ENCODE data around the gene CCDC71. TPM values are rescaled to one million over a fixed set of nuclear protein-coding genes. Genes with fewer than 3 reads are reported as not detected.

Gene CCDC71
- total and polyA plus RNA-seq, 2 of the 13 experiments (the other 11 are each of a cell fraction or from before 2014, with no cell fraction given), result 9.7 to 14.3 TPM

DNA sequence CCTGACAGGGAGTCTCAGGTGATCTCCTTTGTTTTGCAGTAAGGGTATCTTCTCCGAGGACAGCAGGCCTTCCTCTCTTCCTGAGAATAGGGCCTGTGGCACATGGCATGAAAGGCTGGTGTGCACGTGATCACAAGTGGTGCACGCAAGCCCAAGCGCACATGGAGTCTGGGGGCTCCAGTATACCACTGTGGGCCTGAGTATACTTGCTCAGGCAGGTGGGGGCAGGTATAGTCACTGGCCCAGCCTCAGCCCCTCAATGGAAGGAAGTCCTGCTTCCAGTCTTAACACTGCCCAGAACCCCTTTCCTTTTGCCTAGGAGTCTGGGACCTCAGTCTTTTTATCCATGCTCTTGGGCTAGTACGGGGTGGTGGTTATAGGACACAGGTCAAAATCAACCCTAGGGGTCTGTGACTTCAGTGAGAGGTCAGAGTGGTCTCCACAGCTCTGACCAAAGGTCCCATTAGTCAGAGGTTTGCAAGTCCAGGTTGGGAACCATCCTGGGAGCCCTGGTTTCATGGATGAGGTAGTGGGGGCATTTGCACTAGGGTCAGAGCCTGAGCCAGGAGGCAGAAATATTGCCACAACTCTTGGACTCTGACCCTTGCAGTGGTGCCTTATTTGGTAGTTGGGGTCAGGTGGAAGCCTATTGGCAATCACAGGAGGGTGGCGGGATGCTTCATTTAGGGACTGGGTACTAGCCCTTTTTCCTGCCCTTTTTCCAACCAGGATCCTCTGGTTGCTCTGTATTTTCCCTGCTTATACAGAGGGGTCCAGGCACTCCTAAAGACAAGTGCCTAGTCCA, 823 bp upstream of the CCDC71 start (continued):
- TF ChIP-seq, protein P1, sequence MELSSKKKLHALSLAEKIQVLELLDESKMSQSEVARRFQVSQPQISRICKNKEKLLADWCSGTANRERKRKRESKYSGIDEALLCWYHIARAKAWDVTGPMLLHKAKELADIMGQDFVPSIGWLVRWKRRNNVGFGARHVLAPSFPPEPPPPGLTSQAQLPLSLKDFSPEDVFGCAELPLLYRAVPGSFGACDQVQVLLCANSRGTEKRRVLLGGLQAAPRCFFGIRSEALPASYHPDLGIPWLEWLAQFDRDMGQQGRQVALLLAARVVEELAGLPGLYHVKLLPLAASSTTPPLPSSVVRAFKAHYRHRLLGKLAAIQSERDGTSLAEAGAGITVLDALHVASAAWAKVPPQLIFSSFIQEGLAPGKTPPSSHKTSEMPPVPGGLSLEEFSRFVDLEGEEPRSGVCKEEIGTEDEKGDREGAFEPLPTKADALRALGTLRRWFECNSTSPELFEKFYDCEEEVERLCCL (CRISPR knock-in tag; IDR thresholded peaks at IDR 0.05; ENCODE audit: borderline replicate concordance), result 0 out of 2 replicates have a peak, but pooled peaks have one; percentile 29
- TF ChIP-seq ZNF569 (CRISPR knock-in tag; IDR thresholded peaks at IDR 0.05; ENCODE audit: borderline replicate concordance) (no peak), ZFP41 (CRISPR knock-in tag; IDR thresholded peaks at IDR 0.05; ENCODE audit: borderline replicate concordance) (no peak), ZNF746 (CRISPR knock-in tag; IDR thresholded peaks at IDR 0.05) (peak; percentile 25; the same call in 1 of the 2 replicates), SNAPC2 (CRISPR knock-in tag; IDR thresholded peaks at IDR 0.05) (no peak), MIER2 (CRISPR knock-in tag; IDR thresholded peaks at IDR 0.05) (no peak), NCOA5 (CRISPR knock-in tag; IDR thresholded peaks at IDR 0.05) (no peak), ZNF24 (IDR thresholded peaks at IDR 0.05) (no peak), ZFP82 (CRISPR knock-in tag; IDR thresholded peaks at IDR 0.05; ENCODE audit: borderline replicate concordance) (no peak), MAFF (IDR thresholded peaks at IDR 0.05; ENCODE audit: low read depth, low read length) (no peak), FOXC1 (CRISPR knock-in tag; IDR thresholded peaks at IDR 0.05; ENCODE audit: borderline replicate concordance) (no peak), FOXK1 (CRISPR knock-in tag; IDR thresholded peaks at IDR 0.05; ENCODE audit: borderline replicate concordance, low read depth) (no peak), POLR2AphosphoS5 (IDR thresholded peaks at IDR 0.05; ENCODE audit: low read depth, low read length) (peak; percentile 58), RBM22 (optimal IDR thresholded peaks at IDR 0.05; ENCODE audit: low read length) (no peak), RFX3 (CRISPR knock-in tag; IDR thresholded peaks at IDR 0.05) (no peak), ZNF224 (CRISPR knock-in tag; IDR thresholded peaks at IDR 0.05) (no peak), EEA1 (CRISPR knock-in tag; IDR thresholded peaks at IDR 0.05; ENCODE audit: borderline replicate concordance) (no peak), ZFP36L1 (CRISPR knock-in tag; IDR thresholded peaks at IDR 0.05) (no peak), SP4 (CRISPR knock-in tag; IDR thresholded peaks at IDR 0.05) (no peak), TBX2 (CRISPR knock-in tag; IDR thresholded peaks at IDR 0.05; ENCODE audit: borderline replicate concordance) (no peak), ATRX (CRISPR knock-in tag; IDR thresholded peaks at IDR 0.05; ENCODE audit: borderline replicate concordance) (no peak)
- TF ChIP-seq, protein P2, sequence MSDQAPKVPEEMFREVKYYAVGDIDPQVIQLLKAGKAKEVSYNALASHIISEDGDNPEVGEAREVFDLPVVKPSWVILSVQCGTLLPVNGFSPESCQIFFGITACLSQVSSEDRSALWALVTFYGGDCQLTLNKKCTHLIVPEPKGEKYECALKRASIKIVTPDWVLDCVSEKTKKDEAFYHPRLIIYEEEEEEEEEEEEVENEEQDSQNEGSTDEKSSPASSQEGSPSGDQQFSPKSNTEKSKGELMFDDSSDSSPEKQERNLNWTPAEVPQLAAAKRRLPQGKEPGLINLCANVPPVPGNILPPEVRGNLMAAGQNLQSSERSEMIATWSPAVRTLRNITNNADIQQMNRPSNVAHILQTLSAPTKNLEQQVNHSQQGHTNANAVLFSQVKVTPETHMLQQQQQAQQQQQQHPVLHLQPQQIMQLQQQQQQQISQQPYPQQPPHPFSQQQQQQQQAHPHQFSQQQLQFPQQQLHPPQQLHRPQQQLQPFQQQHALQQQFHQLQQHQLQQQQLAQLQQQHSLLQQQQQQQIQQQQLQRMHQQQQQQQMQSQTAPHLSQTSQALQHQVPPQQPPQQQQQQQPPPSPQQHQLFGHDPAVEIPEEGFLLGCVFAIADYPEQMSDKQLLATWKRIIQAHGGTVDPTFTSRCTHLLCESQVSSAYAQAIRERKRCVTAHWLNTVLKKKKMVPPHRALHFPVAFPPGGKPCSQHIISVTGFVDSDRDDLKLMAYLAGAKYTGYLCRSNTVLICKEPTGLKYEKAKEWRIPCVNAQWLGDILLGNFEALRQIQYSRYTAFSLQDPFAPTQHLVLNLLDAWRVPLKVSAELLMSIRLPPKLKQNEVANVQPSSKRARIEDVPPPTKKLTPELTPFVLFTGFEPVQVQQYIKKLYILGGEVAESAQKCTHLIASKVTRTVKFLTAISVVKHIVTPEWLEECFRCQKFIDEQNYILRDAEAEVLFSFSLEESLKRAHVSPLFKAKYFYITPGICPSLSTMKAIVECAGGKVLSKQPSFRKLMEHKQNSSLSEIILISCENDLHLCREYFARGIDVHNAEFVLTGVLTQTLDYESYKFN (CRISPR knock-in tag; conservative IDR thresholded peaks at IDR 0.05), result peak; percentile 51
- TF ChIP-seq, protein P3, sequence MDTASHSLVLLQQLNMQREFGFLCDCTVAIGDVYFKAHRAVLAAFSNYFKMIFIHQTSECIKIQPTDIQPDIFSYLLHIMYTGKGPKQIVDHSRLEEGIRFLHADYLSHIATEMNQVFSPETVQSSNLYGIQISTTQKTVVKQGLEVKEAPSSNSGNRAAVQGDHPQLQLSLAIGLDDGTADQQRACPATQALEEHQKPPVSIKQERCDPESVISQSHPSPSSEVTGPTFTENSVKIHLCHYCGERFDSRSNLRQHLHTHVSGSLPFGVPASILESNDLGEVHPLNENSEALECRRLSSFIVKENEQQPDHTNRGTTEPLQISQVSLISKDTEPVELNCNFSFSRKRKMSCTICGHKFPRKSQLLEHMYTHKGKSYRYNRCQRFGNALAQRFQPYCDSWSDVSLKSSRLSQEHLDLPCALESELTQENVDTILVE (CRISPR knock-in tag; IDR thresholded peaks at IDR 0.05), result no peak
- TF ChIP-seq, protein P4, sequence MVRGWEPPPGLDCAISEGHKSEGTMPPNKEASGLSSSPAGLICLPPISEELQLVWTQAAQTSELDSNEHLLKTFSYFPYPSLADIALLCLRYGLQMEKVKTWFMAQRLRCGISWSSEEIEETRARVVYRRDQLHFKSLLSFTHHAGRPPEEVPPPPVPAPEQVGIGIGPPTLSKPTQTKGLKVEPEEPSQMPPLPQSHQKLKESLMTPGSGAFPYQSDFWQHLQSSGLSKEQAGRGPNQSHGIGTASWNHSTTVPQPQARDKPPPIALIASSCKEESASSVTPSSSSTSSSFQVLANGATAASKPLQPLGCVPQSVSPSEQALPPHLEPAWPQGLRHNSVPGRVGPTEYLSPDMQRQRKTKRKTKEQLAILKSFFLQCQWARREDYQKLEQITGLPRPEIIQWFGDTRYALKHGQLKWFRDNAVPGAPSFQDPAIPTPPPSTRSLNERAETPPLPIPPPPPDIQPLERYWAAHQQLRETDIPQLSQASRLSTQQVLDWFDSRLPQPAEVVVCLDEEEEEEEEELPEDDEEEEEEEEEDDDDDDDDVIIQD (CRISPR knock-in tag; IDR thresholded peaks at IDR 0.05; ENCODE audit: low read depth), result no peak

All from HepG2 (cell line).